Measurements from ENCODE around the gene DCAKD.

Gene DCAKD

GRCh38 chr17:45087978-45088377 lies 36.5 kb upstream of the DCAKD start:
- H3K27me3 ChIP-seq (ENCODE audit: low read depth, low read length): no peaks in the 10 kb centered on the region
- H3K4me3 ChIP-seq (ENCODE audit: low read depth in 1 of 2, low read length in 2 of 2): no peak overlapping the region
- H3K9me3 ChIP-seq (ENCODE audit: control insufficient read depth in 1 of 2, low read length in 2 of 2): no peaks in the 10 kb centered on the region
- H3K27ac ChIP-seq (ENCODE audit: low read length): no peak overlapping the region
- H3K4me1 ChIP-seq (ENCODE audit: control insufficient read depth in 1 of 2, insufficient read depth in 2 of 2, low read length in 2 of 2): peaks cover under 1 to 17% of the 10 kb centered on the region in 2 donors
- peaks cover 49 to 53% of the 10 kb centered on the region in 2 donors for H3K36me3 ChIP-seq (ENCODE audit: control insufficient read depth in 1 of 2, insufficient read depth in 2 of 2, low read length in 2 of 2)

GRCh38 chr17:45087504-45087975 lies 36.1 kb upstream of the DCAKD start:
- Histone ChIP-seq H3K4me1 (ENCODE audit: control insufficient read depth in 1 of 2, insufficient read depth in 2 of 2, low read length in 2 of 2) (peaks cover 0 to 14% of the 10 kb centered on the region in 2 donors), H3K9me3 (ENCODE audit: control insufficient read depth in 1 of 2, low read length in 2 of 2) (no peaks in the 10 kb centered on the region), H3K27me3 (ENCODE audit: low read depth, low read length) (no peaks in the 10 kb centered on the region), H3K27ac (ENCODE audit: low read length) (no peak overlapping the region), H3K4me3 (ENCODE audit: low read depth in 1 of 2, low read length in 2 of 2) (no peak overlapping the region), H3K36me3 (ENCODE audit: control insufficient read depth in 1 of 2, insufficient read depth in 2 of 2, low read length in 2 of 2) (peaks cover 50 to 56% of the 10 kb centered on the region in 2 donors)

DNA sequence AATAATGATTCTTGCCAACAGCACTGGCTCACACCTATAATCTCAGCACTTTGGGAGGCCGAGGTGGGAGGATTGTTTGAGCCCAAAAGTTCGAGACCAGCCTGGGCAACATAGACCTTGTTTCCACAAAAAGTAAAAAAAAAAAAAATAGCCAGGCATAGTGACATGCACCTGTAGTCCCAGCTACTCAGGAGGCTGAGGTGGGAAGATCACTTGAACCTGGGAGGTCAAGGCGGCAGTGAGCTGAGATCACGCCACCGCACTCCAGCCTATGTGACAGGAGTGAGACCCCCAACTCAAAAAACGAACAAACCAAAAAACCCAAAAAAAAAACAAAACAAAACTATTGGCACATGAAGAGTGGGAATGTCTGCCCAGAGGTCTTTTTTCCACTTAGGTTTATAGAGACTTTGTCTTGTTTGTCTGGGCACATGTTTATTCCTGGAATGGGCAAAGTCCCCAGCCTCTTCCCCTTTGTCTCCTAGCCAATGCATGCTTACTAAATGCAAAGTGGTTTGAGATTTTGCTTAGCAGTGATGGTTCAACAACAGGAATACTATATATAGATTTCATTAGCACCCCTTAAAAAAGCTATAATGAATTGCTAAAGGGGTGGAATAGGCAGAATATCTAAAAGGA lies 35.6 kb upstream of the DCAKD start:
- peaks cover 0 to 9% of the 10 kb centered on the region in 2 donors for H3K4me1 ChIP-seq (ENCODE audit: control insufficient read depth in 1 of 2, insufficient read depth in 2 of 2, low read length in 2 of 2)
- H3K27ac ChIP-seq (ENCODE audit: low read length): no peak overlapping the region
- H3K36me3 ChIP-seq (ENCODE audit: control insufficient read depth in 1 of 2, insufficient read depth in 2 of 2, low read length in 2 of 2): peaks cover 54 to 62% of the 10 kb centered on the region in 2 donors
- H3K9me3 ChIP-seq (ENCODE audit: control insufficient read depth in 1 of 2, low read length in 2 of 2): no peaks in the 10 kb centered on the region
- H3K4me3 ChIP-seq (ENCODE audit: low read depth in 1 of 2, low read length in 2 of 2): no peak overlapping the region
- no peaks in the 10 kb centered on the region for H3K27me3 ChIP-seq (ENCODE audit: low read depth, low read length)

DNA sequence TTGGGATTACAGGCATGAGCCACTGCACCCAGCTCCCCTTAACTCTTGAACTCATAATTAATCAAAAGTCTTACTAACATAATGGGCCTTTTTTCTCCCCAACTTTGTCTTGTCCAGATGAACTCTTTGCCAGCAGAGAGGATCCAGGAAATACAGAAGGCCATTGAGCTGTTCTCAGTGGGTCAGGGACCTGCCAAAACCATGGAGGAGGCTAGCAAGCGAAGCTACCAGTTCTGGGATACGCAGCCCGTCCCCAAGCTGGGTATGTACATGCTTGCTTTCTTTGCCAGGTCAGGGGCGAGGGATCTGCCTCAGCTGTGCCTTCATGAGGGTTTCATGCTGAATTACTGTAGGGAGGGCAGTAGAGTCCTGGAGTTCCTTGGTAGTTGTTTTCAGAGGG lies 35.0 kb upstream of the DCAKD start:
- H3K36me3 ChIP-seq (ENCODE audit: control insufficient read depth in 1 of 2, insufficient read depth in 2 of 2, low read length in 2 of 2): peaks cover 53 to 68% of the 10 kb centered on the region in 2 donors

GRCh38 chr17:45081047-45081703 lies 29.7 kb upstream of the DCAKD start:
- no peak overlapping the region for H3K4me3 ChIP-seq (ENCODE audit: low read depth in 1 of 2, low read length in 2 of 2)
- H3K9me3 ChIP-seq (ENCODE audit: control insufficient read depth in 1 of 2, low read length in 2 of 2): no peaks in the 10 kb centered on the region
- H3K4me1 ChIP-seq (ENCODE audit: control insufficient read depth in 1 of 2, insufficient read depth in 2 of 2, low read length in 2 of 2): peaks cover 0 to 12% of the 10 kb centered on the region in 2 donors
- H3K36me3 ChIP-seq (ENCODE audit: control insufficient read depth in 1 of 2, insufficient read depth in 2 of 2, low read length in 2 of 2): peaks cover 18 to 41% of the 10 kb centered on the region in 2 donors
- H3K27ac ChIP-seq (ENCODE audit: low read length): no peak overlapping the region
- H3K27me3 ChIP-seq (ENCODE audit: low read depth, low read length): no peaks in the 10 kb centered on the region

More for the DNA sequence above, 35.0 kb upstream of the DCAKD start:
- Histone ChIP-seq H3K27me3 (ENCODE audit: low read depth, low read length) (no peaks in the 10 kb centered on the region), H3K4me1 (ENCODE audit: control insufficient read depth in 1 of 2, insufficient read depth in 2 of 2, low read length in 2 of 2) (peaks cover 0 to 6% of the 10 kb centered on the region in 2 donors), H3K4me3 (ENCODE audit: low read depth in 1 of 2, low read length in 2 of 2) (no peak overlapping the region), H3K9me3 (ENCODE audit: control insufficient read depth in 1 of 2, low read length in 2 of 2) (no peaks in the 10 kb centered on the region), H3K27ac (ENCODE audit: low read length) (no peak overlapping the region)

DNA sequence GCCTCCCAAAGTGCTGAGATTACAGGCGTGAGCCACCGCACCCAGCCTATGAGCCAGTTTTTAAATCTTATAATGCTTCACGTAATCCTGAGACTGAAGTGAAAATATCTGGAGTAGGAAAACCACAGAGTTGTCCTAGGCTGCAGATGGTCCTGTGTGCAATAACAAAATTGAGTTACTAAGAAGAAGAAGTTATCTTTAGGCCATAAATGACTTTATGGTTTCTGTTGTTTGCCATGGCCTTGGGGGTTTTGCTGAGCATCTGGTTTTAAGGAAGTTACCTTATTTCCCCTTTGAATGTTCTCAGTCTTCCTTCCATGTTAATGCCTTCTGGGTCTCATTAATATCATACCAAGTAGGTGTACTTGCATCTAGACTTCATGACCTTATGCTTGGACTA lies 26.2 kb upstream of the DCAKD start:
- no peak overlapping the region for H3K27ac ChIP-seq (ENCODE audit: low read length)
- no peaks in the 10 kb centered on the region for H3K27me3 ChIP-seq (ENCODE audit: low read depth, low read length)
- H3K36me3 ChIP-seq (ENCODE audit: control insufficient read depth in 1 of 2, insufficient read depth in 2 of 2, low read length in 2 of 2): peaks cover 15 to 19% of the 10 kb centered on the region in 2 donors
- no peaks in the 10 kb centered on the region for H3K9me3 ChIP-seq (ENCODE audit: control insufficient read depth in 1 of 2, low read length in 2 of 2)
- H3K4me3 ChIP-seq (ENCODE audit: low read depth in 1 of 2, low read length in 2 of 2): no peak overlapping the region
- peaks cover 5 to 19% of the 10 kb centered on the region in 2 donors for H3K4me1 ChIP-seq (ENCODE audit: control insufficient read depth in 1 of 2, insufficient read depth in 2 of 2, low read length in 2 of 2)

DNA sequence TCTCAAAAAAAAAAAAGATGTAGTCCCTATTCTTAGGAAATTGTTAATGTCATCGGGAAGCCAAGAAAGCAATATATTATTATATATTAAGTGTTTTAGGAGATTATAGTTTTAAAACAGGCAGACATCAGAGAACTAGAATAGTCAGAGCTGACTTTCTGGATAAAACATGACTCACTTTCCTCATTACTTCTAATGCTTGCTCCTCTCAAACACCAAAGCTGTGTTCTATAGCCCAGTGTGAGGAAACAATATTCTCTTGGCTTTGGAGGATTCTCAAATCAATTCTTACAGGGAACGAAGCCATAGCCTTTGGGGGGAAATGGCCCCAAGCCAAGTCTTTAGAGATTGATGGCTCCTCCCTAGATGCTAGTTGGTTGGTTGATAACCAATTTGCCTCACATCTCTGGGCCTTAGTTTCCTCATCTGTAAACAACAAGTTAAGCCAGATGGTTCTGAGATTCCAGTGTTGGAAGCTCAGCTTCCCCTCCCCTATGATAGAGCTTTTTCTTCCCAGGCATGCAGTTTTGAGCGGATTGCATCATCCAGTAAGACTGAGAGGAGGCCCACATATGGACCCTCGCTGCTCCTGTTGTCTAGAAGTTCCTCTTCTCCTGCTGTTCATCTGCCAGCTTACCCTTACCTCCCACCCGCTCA lies 22.1 kb upstream of the DCAKD start:
- Histone ChIP-seq H3K36me3 (ENCODE audit: control insufficient read depth in 1 of 2, insufficient read depth in 2 of 2, low read length in 2 of 2) (peaks cover 9 to 19% of the 10 kb centered on the region in 2 donors), H3K4me1 (ENCODE audit: control insufficient read depth in 1 of 2, insufficient read depth in 2 of 2, low read length in 2 of 2) (peaks cover 5 to 11% of the 10 kb centered on the region in 2 donors), H3K27ac (ENCODE audit: low read length) (no peak overlapping the region)

GRCh38 chr17:45070809-45071208 lies 19.4 kb upstream of the DCAKD start:
- peaks cover 5 to 10% of the 10 kb centered on the region in 2 donors for H3K4me1 ChIP-seq (ENCODE audit: control insufficient read depth in 1 of 2, insufficient read depth in 2 of 2, low read length in 2 of 2)
- no peak overlapping the region for H3K27ac ChIP-seq (ENCODE audit: low read length)
- H3K9me3 ChIP-seq (ENCODE audit: control insufficient read depth in 1 of 2, low read length in 2 of 2): no peaks in the 10 kb centered on the region
- no peaks in the 10 kb centered on the region for H3K27me3 ChIP-seq (ENCODE audit: low read depth, low read length)
- no peak overlapping the region for H3K4me3 ChIP-seq (ENCODE audit: low read depth in 1 of 2, low read length in 2 of 2)
- H3K36me3 ChIP-seq (ENCODE audit: control insufficient read depth in 1 of 2, insufficient read depth in 2 of 2, low read length in 2 of 2): peaks cover 9 to 19% of the 10 kb centered on the region in 2 donors

More for the DNA sequence above, 22.1 kb upstream of the DCAKD start:
- no peaks in the 10 kb centered on the region for H3K27me3 ChIP-seq (ENCODE audit: low read depth, low read length)
- no peaks in the 10 kb centered on the region for H3K9me3 ChIP-seq (ENCODE audit: control insufficient read depth in 1 of 2, low read length in 2 of 2)
- no peak overlapping the region for H3K4me3 ChIP-seq (ENCODE audit: low read depth in 1 of 2, low read length in 2 of 2)

- peaks cover 9 to 19% of the 10 kb centered on the region in 2 donors for H3K36me3 ChIP-seq (ENCODE audit: control insufficient read depth in 1 of 2, insufficient read depth in 2 of 2, low read length in 2 of 2)
Observed at GRCh38 chr17:45070001-45070400, 18.6 kb upstream of the DCAKD start.

DNA sequence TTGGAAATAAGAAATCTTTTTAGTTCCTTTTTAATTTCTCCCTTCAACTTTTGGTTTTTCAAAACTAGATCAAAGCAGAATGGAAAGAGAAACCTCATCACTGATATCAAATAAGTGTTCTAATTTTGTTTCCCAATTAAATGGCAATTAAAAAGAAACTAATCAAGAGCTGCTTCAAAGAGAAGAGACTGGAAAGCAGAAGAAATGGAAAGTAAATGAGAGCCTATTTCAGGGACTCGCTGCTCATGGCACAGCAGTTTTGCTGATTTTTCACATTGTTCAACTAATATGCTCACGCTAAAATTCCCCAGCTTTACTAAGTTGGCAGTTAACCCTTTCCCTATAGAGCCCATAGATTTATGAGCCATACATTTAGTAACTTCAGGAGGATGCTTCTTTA lies 16.2 kb upstream of the DCAKD start:
- peaks cover 9 to 15% of the 10 kb centered on the region in 2 donors for H3K36me3 ChIP-seq (ENCODE audit: control insufficient read depth in 1 of 2, insufficient read depth in 2 of 2, low read length in 2 of 2)
- H3K4me3 ChIP-seq (ENCODE audit: low read depth in 1 of 2, low read length in 2 of 2): no peak overlapping the region
- no peak overlapping the region for H3K27ac ChIP-seq (ENCODE audit: low read length)
- H3K9me3 ChIP-seq (ENCODE audit: control insufficient read depth in 1 of 2, low read length in 2 of 2): no peaks in the 10 kb centered on the region
- peaks cover 1 to 25% of the 10 kb centered on the region in 2 donors for H3K4me1 ChIP-seq (ENCODE audit: control insufficient read depth in 1 of 2, insufficient read depth in 2 of 2, low read length in 2 of 2)
- H3K27me3 ChIP-seq (ENCODE audit: low read depth, low read length): no peaks in the 10 kb centered on the region

More at GRCh38 chr17:45070001-45070400, 18.6 kb upstream of the DCAKD start:
- no peak overlapping the region for H3K4me3 ChIP-seq (ENCODE audit: low read depth in 1 of 2, low read length in 2 of 2)
- no peak overlapping the region for H3K27ac ChIP-seq (ENCODE audit: low read length)
- H3K9me3 ChIP-seq (ENCODE audit: control insufficient read depth in 1 of 2, low read length in 2 of 2): no peaks in the 10 kb centered on the region
- no peaks in the 10 kb centered on the region for H3K27me3 ChIP-seq (ENCODE audit: low read depth, low read length)
- H3K4me1 ChIP-seq (ENCODE audit: control insufficient read depth in 1 of 2, insufficient read depth in 2 of 2, low read length in 2 of 2): peaks cover 5 to 11% of the 10 kb centered on the region in 2 donors

- Histone ChIP-seq H3K36me3 (ENCODE audit: control insufficient read depth in 1 of 2, insufficient read depth in 2 of 2, low read length in 2 of 2) (peaks cover 0 to 3% of the 10 kb centered on the region in 2 donors), H3K4me1 (ENCODE audit: control insufficient read depth in 1 of 2, insufficient read depth in 2 of 2, low read length in 2 of 2) (peaks cover 5 to 43% of the 10 kb centered on the region in 2 donors), H3K9me3 (ENCODE audit: control insufficient read depth in 1 of 2, low read length in 2 of 2) (no peaks in the 10 kb centered on the region), H3K27me3 (ENCODE audit: low read depth, low read length) (no peaks in the 10 kb centered on the region), H3K4me3 (ENCODE audit: low read depth in 1 of 2, low read length in 2 of 2) (no peak overlapping the region), H3K27ac (ENCODE audit: low read length) (no peak overlapping the region)
Observed at GRCh38 chr17:45063198-45063597, 11.8 kb upstream of the DCAKD start.
